Esophagus muscularis mucosa (tissue), 4 donors: ENCODE results near the gene MNAT1.

Experiments
- EP300 ChIP-seq: sonication (generic); formaldehyde crosslinking; IDR thresholded peaks from one replicate; pipeline ENCODE4 v1.6.1; 2017; ENCODE audit warnings: antibody characterized with exemption
- POLR2A ChIP-seq: fragments of 450-650 bp; IDR thresholded peaks from one replicate; pipeline ENCODE4 v1.6.1; 2017; ENCODE audit warnings: antibody characterized with exemption, moderate library complexity, mild to moderate bottlenecking, low read depth
- POLR2AphosphoS5 ChIP-seq, 2 donors: sonication (generic); formaldehyde crosslinking; IDR thresholded peaks; one replicate each; pipeline ENCODE4 v1.6.1; 2017; ENCODE audit warnings: antibody characterized with exemption in 2 of 2
- TF ChIP-seq, protein P1 (sequence below), 3 experiments: fragments of 200-600 bp in 2 of 3; fragments of 450-650 bp in 1 of 3; sonication (generic) in 2 of 3; IDR thresholded peaks; one replicate each; pipeline ENCODE4 v1.5.1; 2017 to 2019; ENCODE audit warnings: antibody characterized with exemption in 3 of 3, mild to moderate bottlenecking in 2 of 3, moderate library complexity in 1 of 3

DNA sequence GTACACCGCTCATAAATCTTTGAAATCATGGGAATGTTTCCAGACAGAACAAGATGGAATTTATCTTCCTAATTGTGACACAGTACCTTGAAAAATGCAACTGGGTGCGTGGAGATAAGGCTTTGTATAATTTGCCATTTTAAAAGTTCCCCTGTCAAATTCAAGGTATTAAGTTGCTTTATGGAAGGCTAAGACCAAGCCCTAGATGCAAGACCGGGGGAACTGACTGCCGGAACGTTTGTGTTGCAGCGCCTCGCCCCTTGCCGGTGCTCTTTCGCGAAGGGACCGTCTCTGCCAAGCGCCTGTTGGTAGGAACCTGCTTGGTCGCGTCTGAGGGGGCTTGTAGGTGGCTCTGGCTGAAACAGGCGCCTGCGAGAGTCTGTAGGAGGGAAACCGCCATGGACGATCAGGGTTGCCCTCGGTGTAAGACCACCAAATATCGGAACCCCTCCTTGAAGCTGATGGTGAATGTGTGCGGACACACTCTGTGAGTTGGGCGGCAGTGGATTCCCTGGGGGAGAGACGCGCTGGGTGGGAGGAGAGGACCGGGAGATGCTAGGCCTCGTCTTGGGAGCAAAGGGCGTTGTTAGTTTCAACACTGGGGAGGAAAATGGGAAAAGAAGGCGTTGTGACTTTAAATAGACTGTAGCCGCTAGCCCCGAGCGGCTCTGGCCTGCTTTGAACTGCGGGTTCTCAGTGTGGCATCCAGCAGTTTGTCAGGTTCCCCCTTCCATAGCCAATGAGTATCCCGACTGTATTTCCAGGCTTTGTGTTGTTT is at the start of gene MNAT1:
- TF ChIP-seq, protein P1, sequence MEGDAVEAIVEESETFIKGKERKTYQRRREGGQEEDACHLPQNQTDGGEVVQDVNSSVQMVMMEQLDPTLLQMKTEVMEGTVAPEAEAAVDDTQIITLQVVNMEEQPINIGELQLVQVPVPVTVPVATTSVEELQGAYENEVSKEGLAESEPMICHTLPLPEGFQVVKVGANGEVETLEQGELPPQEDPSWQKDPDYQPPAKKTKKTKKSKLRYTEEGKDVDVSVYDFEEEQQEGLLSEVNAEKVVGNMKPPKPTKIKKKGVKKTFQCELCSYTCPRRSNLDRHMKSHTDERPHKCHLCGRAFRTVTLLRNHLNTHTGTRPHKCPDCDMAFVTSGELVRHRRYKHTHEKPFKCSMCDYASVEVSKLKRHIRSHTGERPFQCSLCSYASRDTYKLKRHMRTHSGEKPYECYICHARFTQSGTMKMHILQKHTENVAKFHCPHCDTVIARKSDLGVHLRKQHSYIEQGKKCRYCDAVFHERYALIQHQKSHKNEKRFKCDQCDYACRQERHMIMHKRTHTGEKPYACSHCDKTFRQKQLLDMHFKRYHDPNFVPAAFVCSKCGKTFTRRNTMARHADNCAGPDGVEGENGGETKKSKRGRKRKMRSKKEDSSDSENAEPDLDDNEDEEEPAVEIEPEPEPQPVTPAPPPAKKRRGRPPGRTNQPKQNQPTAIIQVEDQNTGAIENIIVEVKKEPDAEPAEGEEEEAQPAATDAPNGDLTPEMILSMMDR (IDR thresholded peaks at IDR 0.05), result peak in 1 of 3 experiments; percentile 19
- TF ChIP-seq EP300 (no peak), POLR2A (no peak), POLR2AphosphoS5 (IDR thresholded peaks at IDR 0.05) (peak; percentile 62 to 81)
